Measurements from ENCODE around the gene PTPRG.

PTPRG gene

DNA sequence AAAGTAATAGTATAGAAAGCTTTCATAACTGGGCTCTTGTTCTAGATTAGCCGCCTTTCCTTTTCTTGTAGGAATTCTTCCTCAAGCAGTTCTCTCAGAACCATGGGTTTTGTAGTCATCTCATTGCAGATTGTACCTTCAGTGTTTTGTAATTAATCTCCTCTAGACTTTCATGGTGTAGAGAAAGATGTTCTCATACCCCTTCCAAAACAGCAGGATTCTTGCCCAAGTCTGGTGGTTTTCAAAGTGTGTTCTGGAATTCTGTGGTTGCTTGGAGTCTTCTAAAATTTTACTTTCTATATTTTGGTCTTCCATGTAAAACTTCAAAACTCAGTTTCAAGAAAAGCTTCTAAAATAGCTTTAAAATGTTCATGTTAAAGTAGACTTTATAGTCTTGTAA, 293.8 kb downstream of the PTPRG start:
- DNase-seq (ENCODE audit: low read depth in 1 of 2, low spot score in 1 of 2): no peak

DNA sequence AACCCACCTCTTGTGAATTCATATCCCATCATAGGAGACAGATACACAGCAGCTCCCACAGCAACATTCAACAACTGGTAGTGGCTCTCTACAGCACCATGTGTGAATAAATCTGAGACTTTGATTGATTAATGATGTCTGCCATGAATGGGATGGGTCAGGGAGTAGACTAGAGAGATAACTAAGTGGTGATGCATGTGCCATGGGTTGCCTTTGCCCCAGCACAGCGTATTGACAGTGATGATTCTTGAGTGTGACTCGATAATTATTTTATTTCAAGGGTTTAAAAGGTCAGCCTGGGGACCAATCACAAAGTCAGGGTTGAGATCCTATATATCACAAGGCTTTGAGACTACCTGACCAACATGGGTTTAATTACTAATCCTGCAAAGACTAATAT, 295.9 kb downstream of the PTPRG start:
- no peak for DNase-seq (ENCODE audit: low read depth in 1 of 2, low spot score in 1 of 2)

DNA sequence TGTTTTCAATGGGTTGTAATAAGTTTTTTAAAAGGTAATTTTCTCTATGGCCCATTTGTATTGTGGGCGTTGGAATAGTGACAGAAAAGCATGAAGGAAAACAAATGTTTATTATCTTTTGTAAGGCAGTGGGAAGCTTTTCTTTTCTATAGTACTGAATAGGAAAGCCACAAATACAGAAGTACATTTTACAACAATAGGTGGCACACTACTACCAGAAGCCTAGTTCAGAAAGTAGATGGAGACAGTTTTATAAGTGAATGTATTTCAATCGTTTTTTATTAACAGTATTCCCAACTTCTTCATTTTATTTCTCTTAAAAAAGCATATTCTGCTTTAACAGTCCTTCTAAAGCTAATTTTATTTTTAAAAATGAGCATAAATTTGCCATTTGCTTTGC, 296.7 kb downstream of the PTPRG start:
- DNase-seq (ENCODE audit: low read depth in 1 of 2, low spot score in 1 of 2): no peak

DNA sequence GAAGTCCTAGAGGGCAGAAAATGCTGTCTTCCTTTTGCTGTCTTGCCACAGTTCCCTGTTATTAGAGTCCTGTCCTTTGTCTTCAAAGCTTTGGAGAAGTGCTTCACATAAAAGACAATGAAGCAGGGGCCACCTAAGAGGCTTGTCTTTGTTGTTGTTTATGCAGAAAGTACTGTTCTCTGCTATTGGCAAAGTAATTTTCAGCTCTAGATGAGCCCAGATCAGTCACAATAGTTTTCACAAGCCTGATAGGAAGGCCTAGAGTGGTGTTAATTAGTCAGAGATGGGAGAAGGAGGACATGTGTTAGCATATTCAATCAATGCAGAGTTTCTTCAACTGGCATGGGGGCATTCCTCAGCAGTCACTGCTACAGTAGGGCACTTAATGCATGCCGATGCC, 300.0 kb downstream of the PTPRG start:
- no peak for DNase-seq (ENCODE audit: low read depth in 1 of 2, low spot score in 1 of 2)

DNA sequence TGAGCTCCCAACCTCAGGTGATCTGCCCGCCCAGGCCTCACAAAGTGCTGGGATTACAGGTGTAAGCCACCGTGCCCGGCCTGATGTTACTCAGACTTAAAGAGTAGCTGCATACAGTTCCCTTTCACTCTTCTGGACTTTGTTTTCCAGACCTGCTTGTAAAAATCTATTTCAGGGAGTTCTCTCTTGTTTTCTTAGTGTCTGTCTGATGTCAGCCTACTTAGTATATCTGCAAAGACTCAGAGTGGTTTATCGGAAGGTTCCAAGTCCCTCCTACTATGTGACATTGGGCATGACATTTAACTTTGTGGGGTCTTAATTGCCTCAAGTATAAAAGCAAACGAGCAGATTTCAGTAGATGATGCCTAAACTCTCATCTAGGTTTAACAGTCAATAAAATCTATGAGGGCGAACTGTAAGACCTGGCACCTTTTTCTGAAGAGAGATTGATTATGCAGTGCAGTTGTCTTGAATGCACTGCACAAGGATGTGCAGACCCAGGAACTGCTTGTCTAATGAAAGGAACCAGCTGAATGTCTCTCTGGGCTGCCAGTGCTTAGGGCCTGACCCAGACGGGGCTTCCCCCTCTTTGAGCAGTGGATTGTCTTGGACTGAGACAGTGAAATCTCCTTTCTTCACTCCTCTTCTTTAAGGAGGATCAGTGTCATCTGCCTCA, 301.4 kb downstream of the PTPRG start:
- no peak for DNase-seq (ENCODE audit: low read depth in 1 of 2, low spot score in 1 of 2)

DNA sequence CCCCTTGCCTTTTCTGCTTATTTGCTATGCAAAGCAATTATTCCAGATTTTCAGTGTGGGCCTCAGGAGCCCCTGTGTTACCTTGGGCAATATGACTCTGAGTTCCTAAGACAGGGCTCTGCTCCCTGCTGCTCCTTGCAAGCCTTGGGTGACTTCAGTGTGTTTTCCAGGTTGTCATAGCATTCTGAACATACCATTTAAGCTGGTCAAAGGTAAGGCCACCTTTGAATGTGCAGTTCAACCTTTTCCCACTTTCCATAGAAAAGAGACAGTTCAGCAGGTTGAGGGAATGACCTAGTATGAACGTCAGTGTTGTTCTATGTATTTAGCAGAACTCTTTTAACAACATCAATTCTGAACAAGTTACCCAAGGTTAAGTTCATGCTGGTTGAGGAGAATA, 302.2 kb downstream of the PTPRG start:
- DNase-seq (ENCODE audit: low read depth in 1 of 2, low spot score in 1 of 2): no peak

DNA sequence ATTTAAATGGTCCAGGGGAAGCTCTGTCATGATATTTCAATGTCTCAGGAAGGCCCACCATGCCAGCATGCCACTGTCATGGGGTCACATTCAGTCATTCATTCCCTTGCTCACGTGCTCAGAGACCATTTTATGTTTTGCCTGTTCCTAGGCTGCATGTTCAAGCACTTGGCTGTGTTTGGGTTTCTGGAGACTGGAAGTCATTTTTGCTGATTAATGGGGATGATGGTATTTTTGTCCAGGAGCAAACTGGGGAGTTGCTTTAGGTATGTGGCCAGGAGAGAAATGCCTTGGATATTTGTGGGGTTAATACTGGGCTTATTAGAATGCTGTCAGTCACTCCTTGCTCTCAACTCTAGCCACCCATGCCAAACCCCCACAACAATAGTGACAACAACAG, 303.5 kb downstream of the PTPRG start:
- no peak for DNase-seq (ENCODE audit: low read depth in 1 of 2, low spot score in 1 of 2)

DNA sequence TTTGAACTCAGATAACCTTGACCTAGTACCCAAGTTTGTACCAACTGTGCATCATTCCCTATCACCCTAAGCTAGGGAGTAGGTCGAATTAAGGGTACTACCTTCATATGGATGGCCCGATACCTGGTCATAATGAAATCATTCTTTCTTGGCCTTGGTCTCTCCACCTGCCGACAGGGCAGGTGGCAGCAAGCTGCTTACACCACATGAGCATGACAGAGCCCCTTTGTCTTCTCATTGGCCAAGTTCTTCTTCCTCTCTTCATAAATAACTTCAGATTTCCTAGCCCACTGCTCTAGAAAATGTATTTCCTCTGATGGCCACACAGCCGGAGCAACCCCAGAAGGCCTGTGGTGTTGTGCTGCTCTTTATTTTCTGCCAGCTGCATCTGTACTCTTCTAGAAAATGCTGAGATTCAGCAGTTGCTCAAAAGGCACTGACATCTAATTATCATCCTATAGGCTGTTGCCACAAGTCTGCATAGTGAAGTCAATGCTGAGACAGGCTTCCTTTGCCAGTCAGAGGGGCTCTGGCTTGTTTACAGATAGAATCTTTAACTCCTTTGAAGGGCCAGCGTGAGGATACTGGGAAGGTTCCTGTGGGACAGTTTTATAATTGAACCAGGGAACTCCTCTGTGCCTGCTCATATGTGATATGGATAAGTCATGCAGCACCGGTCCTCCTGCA, 304.2 kb downstream of the PTPRG start:
- DNase-seq (ENCODE audit: low read depth in 1 of 2, low spot score in 1 of 2): no peak

DNA sequence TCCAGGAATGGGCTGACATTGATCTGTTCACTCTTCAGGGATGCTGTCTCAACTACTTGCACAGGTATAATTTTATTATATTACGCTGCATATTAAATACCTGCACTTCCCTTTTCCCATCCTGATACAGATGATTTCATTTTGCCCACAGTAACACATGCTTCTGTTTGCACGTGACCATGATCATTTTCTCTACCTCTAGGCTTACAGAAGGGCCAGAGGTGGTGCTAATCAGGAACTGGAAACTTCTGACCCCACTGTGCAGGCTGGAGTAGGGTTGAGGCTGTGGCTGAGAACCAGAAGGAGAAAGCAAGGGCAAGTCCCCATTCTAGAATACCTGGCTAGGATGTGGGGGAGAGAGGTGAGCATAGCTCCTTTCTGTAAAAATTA, 304.8 kb downstream of the PTPRG start:
- DNase-seq (ENCODE audit: low read depth in 1 of 2, low spot score in 1 of 2): no peak

DNA sequence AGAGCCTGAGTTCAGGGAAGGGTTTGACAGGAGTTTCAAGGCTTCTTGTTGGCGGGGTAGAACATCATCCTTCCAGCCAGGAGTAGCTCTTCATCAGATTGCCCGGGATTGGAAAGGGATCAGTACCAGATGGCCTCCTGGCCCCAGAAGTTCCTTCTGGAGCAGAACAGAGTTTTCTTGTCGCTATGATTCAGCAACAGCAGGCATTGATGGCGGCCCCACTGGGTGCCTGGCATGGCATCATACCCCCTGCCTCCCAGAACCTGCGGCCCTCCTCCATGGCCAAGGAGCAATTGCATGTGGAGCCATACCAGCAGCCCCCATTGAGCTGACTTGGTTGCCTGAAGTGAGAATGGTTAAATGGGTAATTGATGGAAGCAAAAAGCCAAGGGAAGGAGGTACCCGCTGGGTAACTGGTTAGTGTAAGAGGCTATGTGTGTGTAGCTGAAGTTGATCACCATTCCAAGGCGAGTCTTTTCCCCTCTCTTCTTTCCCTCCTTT, 305.6 kb downstream of the PTPRG start:
- DNase-seq (ENCODE audit: low read depth in 1 of 2, low spot score in 1 of 2): no peak

DNA sequence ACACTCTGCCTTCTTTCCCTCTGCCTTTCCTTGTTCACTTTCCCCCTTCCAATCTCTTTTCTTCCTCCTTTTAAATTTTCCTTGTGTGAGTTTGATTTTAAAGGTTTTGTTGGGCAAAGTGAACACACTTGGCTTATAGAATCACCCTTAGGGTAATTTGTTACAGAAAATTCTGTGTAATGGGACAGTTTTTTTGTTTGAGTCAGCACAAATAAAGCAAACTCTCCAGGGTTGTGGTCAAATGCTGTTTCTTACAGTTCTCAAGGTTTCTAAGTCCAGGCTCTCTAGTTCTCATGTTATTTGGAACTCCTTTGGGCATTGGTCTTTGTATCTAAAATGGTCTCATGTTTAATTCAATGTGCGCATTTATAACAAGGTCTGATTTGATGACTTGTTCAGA, 307.1 kb downstream of the PTPRG start:
- DNase-seq (ENCODE audit: low read depth in 1 of 2, low spot score in 1 of 2): no peak

DNA sequence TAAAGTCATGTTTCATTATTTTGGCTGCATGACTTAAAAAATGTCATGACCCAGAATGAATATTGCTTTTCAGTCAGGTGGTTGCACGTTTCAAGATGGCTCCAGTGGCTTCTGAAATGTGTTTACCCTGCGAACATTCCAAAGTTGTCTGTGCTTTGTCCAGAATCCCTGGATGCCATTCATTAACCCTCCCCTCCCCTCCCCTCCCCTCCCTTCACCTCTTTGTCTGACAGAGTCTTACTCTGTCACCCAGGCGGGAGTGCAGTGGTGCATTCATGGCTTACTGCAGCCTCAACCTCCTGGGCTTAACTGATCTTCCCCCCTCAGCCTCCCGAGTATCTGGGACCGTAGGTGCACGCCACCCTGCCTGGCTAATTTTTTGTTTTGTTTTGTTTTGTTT, 308.0 kb downstream of the PTPRG start:
- no peak for DNase-seq (ENCODE audit: low read depth in 1 of 2, low spot score in 1 of 2)

DNA sequence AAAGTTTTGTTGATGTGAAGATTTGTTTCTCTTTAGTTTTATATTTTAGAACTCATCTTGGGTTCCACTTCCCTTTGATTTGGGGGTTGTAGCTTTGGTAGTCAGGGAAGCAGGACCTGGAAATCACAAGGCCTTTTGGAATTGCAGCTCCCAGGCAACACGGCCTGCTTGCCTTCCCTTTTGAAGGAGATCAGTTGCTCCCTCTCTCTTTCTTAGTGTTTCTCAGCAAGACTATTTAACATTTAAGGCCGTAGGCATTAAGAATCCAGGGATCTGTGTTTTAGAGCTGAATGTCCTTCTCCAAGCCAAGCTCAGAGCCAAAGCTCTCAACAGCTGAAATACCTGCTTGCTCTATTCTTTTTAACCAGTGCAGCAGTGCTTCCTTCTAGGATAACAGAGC, 310.3 kb downstream of the PTPRG start:
- DNase-seq (ENCODE audit: low read depth in 1 of 2, low spot score in 1 of 2): no peak

DNA sequence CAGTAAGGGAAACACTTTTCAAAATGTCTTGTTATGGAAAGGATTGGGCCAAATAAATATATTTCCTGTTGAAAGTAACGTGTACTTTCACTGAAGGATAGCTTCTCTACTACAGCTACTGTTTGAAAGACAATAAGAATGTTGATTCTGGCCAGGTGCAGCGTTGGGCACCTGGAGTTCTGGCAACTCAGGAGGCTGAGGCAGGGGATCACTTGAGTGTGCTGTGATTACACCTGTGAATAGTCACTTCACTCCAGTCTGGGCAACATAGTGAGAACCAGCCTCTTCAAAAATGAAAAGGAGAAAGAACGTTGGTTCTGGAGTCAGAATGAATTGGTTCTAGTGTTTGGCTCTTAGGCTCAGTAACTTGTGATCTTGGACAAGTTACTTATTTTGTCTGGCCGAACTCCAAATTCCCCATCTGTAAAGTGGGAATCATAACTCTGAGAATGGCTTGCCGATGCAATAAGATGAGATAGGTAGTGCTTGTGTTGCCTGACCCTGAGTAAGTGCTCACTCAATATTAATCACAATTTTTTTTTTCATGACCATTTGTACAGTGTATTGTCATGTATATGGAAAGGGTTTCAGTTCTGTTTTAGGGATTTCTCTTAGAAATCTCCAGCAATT, 310.8 kb downstream of the PTPRG start:
- DNase-seq (ENCODE audit: low read depth in 1 of 2, low spot score in 1 of 2): no peak

DNA sequence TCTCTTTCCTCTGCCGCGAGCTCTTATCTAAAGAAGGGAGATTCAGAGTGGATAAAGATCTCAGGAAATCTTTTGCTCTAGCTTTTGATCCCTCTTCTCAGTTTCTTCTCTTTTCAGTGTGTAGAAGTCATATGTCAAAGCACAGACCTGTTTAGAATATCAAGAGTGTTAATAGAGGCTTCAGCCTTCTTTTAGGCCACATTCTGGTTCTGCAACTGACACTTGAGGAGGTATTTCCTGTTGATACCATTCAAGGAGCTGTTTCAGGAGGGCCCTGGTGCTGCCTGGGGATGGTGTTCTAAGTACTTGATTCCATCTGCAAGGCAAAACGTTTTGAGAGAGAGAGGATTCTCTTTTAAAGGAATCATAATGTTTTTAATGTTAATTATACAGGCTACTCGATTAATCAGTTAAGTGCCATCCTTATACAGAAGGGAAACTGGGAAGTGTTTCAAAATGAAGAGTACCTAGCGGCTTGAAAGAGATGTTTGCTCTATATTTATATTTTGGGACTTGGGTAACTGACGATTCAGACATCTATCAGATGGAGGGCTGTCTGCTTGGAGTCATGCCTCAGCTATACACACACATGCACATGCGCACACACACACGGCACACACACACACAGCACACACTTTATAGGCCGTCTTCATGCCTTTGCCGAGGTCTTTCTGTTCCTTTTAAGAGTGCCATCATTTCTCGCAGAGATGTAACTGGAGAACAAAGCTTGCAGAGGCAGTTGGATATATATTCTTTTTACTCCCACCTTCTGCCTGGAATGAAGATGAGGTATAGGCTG, 313.9 kb downstream of the PTPRG start:
- no peak for DNase-seq (ENCODE audit: low read depth in 1 of 2, low spot score in 1 of 2)

DNA sequence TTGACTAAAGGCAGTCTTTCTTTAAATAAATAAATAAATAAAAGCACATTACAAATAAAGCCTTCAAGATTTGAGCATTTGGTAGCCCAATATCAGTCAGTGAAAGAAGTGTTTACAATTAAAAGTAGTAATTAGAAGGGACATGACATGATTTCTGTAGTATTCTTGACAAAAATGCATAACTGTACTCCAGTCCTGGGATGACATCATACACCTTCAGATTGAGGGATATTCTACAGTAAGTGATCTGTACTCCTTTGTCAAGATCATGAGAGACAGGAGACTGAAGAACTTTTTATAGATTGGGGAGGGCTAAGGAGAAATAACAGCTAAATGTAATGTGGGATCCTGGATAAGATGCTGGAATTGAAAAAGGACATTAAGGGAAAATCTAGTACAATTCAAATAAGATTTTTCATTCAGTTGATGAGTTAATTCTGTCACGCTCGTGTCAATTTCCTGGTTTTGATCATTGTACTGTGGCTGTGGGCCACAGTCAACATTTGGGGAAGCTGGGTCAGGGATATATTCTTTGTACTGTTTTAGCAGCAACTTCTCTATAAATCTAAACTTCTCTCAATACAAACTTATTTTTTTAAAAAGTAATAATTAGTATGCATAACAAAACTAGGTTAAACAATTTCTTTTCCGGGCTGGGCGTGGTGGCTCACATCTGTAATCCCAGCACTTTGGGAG, 314.8 kb downstream of the PTPRG start:
- no peak for DNase-seq (ENCODE audit: low read depth in 1 of 2, low spot score in 1 of 2)

DNA sequence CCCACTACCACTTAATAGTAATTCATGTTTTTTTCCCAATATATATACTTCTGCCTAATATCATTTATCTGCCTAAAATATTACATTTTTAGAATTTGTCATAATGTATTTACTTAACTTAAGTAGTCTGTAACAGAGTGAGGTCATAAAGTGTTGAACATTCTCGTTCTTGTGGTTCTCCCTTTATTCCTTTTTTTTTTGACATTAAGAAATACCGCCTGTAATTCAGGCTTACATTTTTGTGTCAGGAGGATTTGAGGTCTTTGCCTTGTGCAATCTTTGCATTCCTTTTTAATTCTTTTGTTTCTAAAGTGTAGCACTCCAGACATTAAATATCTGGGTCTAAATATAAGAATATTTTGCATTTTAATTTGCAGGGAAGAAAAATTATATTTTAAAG, 315.4 kb downstream of the PTPRG start:
- no peak for DNase-seq (ENCODE audit: low read depth in 1 of 2, low spot score in 1 of 2)

DNA sequence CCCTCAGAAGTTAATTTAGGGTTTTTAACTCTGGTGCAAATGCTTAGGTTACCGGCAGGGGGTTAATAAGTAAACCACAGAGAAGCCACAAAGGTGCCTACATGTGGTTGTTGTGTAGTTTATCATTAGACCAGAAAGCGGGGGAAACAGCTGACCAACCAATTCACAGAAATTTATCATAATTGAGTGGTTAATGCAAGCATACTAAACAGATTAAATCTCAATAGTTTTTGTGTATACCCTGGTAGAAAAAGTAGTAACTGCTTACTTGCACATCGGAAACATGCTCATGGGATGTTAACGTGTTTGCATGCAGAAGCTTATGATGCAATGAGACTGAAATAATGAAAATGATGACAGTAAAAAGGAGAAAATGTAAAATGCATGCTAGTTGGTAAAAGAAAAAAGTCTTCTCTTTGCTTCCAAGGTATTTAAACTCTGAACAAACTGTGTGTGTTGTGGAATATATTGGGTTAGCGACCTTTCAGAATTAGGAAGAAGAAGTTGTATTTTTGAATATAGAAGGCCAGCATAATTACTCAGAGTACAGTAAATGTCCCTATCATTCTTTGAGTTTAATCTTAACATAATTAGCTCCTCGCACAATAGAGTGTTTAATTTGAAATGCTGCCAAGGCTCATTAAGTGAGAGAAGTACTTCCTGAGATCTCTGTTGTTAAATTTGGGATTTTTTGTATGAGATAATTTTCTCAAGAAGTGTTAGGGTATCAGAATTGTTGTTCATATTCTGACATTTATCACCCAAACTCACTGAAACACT, 316.2 kb downstream of the PTPRG start:
- no peak for DNase-seq (ENCODE audit: low read depth in 1 of 2, low spot score in 1 of 2)

DNA sequence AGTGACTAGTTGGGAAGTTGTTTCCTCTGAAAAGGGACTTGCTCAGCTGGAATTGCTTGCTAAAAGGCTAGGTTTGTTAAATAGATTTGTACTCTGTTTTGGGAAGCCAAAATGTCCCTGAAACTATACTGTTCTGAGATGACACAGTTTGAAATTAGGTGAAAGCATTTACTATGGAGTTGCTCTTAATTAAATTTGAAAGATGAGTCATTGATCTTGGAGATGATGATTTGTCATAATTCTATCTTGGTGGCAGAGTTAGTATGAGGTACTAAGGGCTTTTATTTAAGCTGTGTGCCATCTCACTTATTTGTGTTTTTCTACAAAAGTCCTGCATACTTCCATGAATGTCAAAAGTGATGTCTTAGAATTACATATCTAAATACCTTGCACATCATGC, 320.9 kb downstream of the PTPRG start:
- no peak for DNase-seq (ENCODE audit: low read depth in 1 of 2, low spot score in 1 of 2)

DNA sequence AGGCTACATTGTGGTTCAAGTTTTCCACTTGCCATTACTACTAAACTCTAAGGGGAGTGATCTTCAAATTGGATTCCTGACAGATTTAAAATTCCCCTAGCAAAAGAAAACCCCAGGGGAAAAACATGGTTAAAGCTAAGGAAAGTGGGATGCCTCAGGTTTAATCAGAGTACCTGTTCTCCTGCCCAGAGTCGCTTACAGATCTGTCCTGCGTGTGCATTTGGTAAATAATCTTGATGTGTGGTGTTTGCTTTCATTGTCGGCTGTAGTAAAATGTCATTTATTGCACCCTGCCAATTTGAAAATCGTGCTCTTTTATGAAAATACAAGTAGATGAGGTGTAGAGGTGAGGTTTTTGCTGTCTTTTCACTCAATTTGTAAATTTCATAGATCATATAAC, 323.4 kb downstream of the PTPRG start:
- DNase-seq (ENCODE audit: low read depth in 1 of 2, low spot score in 1 of 2): no peak
